ENCODE results near the gene SRPX. TPM values are rescaled to one million over a fixed set of nuclear protein-coding genes. Genes with fewer than 3 reads are reported as not detected.

Gene SRPX
- total RNA-seq, 2 donors from 2014 or later: 42.5 to 78.4 TPM

DNA sequence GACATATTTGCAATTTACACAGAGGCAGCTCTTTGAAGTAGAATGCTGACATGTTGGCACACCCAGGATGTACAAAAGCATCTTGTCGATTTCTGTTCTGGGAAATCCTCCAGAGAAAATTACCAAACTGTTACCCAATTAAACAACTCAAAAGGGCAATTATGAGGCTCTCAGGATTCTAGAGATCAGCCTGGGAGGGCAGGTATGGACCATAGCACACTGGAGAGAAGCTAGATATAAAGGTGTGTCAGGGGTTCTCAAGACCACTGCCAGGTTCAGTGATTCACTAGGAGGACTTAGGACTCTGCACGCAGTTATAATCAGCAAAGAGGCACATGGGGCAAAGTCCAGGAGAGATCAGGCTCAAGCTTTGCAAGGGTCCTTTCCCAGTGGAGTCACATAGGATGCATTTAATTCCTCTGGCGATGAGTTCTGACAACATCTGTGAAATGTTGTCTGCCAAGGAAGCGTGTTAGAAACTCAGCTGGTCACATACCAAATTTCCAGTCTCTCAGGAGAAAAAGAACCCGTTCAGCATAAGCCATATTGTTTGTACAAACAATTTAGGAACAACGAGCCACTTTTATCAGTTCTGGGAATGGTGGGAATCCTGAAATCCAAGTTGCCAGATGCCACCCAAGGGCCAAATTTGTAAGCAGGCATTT is 113.5 kb downstream of the SRPX start:
- TF ChIP-seq, protein P1, sequence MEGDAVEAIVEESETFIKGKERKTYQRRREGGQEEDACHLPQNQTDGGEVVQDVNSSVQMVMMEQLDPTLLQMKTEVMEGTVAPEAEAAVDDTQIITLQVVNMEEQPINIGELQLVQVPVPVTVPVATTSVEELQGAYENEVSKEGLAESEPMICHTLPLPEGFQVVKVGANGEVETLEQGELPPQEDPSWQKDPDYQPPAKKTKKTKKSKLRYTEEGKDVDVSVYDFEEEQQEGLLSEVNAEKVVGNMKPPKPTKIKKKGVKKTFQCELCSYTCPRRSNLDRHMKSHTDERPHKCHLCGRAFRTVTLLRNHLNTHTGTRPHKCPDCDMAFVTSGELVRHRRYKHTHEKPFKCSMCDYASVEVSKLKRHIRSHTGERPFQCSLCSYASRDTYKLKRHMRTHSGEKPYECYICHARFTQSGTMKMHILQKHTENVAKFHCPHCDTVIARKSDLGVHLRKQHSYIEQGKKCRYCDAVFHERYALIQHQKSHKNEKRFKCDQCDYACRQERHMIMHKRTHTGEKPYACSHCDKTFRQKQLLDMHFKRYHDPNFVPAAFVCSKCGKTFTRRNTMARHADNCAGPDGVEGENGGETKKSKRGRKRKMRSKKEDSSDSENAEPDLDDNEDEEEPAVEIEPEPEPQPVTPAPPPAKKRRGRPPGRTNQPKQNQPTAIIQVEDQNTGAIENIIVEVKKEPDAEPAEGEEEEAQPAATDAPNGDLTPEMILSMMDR (IDR thresholded peaks at IDR 0.05): no peak
- TF ChIP-seq POLR2A (IDR thresholded peaks at IDR 0.05): no peak
- 51 to 63% methylated on average over 4 to 5 of the region's 6 CpGs for WGBS, 2 donors
- intact Hi-C loops (cut with DNase I): no loop called here
- H3K27me3 ChIP-seq: no peaks in the 10 kb centered on the region
- DNase-seq (no peak), ATAC-seq (no peak)
- H3K4me3 ChIP-seq: no peak overlapping the region
- no peaks in the 10 kb centered on the region for H3K36me3 ChIP-seq (replicated peaks in 1 of 2; ENCODE audit: insufficient read depth in 1 of 2, low read depth in 2 of 2)
- no peaks in the 10 kb centered on the region for H3K9me3 ChIP-seq
- H3K4me1 ChIP-seq: peaks cover 19% of the 10 kb centered on the region
- no peak overlapping the region for H3K27ac ChIP-seq

DNA sequence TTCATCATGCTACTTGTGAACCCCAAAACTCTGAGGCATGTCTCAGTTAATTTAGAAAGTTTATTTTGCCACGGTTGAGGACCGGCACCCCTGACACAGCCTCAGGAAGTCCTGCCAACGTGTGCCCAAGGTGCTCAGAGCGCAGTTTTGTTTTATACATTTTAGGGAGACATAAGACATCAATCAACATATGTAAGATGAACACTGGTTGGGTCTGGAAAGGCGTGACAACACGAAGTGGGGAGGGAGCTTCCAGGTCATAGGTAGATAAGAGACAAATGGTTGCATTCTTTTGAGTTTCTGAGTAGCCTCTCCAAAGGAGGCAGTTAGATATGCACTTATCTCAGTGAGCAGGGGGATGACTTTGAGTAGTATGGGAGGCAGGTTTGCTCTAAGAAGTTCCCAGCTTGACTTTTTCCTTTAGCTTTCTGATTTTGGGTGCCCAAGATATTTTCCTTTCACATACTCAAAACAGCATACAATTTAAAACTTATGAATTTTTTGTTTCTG is 115.4 kb downstream of the SRPX start:
- DNase-seq (no peak), ATAC-seq (no peak)
- WGBS, 2 donors: 67 to 98% methylated on average over 3 to 6 of the region's 6 CpGs
- H3K27me3 ChIP-seq: no peaks in the 10 kb centered on the region
- TF ChIP-seq, protein P1 (IDR thresholded peaks at IDR 0.05): no peak
- no peak for TF ChIP-seq POLR2A (IDR thresholded peaks at IDR 0.05)
- no peaks in the 10 kb centered on the region for H3K36me3 ChIP-seq (replicated peaks in 1 of 2; ENCODE audit: insufficient read depth in 1 of 2, low read depth in 2 of 2)
- no peak overlapping the region for H3K4me3 ChIP-seq
- intact Hi-C loops (cut with DNase I): no loop called here
- H3K4me1 ChIP-seq: peaks cover 19% of the 10 kb centered on the region
- no peak overlapping the region for H3K27ac ChIP-seq
- no peaks in the 10 kb centered on the region for H3K9me3 ChIP-seq

DNA sequence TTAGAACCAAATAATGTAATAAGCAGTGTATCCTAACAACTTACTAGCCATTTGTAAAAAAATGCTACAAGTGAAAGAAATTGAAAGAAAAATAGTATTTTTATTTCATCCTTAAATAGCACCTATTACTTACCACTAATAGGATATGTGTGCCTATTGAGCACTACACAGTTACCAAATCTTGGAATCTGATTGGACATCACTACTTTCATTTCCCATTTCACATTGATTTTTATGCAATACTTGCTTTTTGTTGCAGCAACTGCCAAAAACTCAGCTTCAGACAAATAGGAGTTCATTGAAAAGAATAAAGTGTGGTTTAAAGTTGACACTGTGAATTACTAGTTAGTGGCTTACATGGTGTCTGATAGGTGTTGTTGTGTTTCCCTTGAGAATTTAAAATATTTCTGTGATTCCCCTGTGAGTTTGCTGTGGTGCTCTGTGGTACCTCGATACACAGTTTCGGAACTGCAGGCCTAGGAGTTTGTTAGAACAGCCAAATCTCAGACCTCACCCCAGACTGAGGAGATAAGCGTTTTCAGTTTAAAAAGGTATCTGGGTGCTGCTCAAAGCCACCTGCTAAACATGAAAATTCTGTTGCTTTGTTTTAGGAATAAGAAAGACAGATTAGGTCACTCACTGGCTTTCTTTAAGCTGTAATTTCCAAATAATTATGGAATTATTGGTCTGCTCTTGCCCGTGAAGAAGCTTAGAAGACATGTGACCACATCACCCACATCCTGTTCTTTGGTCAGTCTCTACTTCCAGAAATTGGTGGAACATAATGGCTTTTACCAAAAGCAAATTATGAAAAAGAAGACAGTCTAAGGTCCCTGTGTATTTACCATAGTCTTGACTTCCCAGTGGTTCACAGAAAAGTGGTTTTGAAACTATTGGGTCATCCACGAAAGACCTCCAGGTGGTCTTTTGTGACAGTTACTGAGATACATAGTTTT is 116.5 kb downstream of the SRPX start:
- Histone ChIP-seq H3K36me3 (replicated peaks in 1 of 2; ENCODE audit: insufficient read depth in 1 of 2, low read depth in 2 of 2) (no peaks in the 10 kb centered on the region), H3K4me3 (no peak overlapping the region), H3K27ac (no peak overlapping the region), H3K27me3 (no peaks in the 10 kb centered on the region), H3K4me1 (peaks cover 19% of the 10 kb centered on the region), H3K9me3 (no peaks in the 10 kb centered on the region)
- DNase-seq (no peak), ATAC-seq (no peak)
- TF ChIP-seq, protein P1 (IDR thresholded peaks at IDR 0.05): no peak
- no peak for TF ChIP-seq POLR2A (IDR thresholded peaks at IDR 0.05)
- intact Hi-C loops (cut with DNase I): no loop called here
- WGBS, 2 donors: 85 to 94% methylated on average over 5 of the region's 5 CpGs

DNA sequence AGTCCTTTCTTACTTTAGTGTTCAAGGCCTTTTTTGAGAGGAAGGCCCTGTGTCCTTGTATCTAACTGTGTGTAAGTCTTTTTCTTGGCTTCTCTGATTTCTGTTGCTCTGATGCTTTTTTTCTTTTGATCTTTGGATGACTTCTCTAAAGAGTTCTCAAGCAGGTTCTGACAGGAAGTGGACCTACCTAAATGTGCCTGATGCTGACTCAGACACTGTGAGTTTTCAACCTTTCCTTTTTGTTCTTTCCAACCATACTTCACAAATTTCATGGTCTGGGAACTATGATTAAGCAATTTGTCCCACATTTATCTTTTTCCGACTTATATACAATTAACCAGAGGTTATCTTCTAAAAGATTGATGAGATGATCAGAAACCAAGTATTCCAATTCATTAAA is 117.8 kb downstream of the SRPX start:
- 82 to 92% methylated on average over 1 of the region's 1 CpG for WGBS, 2 donors
- DNase-seq: no peak
- Histone ChIP-seq H3K4me3 (no peak overlapping the region), H3K9me3 (no peaks in the 10 kb centered on the region), H3K27ac (no peak overlapping the region), H3K36me3 (replicated peaks in 1 of 2; ENCODE audit: insufficient read depth in 1 of 2, low read depth in 2 of 2) (no peaks in the 10 kb centered on the region), H3K27me3 (no peaks in the 10 kb centered on the region), H3K4me1 (peaks cover 14% of the 10 kb centered on the region)
- TF ChIP-seq, protein P1 (IDR thresholded peaks at IDR 0.05): no peak
- no peak for TF ChIP-seq POLR2A (IDR thresholded peaks at IDR 0.05)
- intact Hi-C loops (cut with DNase I): no loop called here
- ATAC-seq: no peak
